ENCODE measurements around the gene ABCA1.
"Not testable (repeated sequence)": the region's sequence is repeated elsewhere in the genome, so short reads cannot be mapped to it uniquely, and the experiment has no call there.

ABCA1 gene

GRCh38 chr9:104868303-104868686 is 59.7 kb downstream of the ABCA1 start:
- Histone ChIP-seq H3K27me3 (ENCODE audit: insufficient read depth, low read length) (no peaks in the 10 kb centered on the region), H3K27ac (ENCODE audit: low read depth, low read length) (no peak overlapping the region), H3K36me3 (ENCODE audit: insufficient read depth, low read length) (no peaks in the 10 kb centered on the region), H3K4me1 (ENCODE audit: insufficient read depth, low read length) (peaks cover 40% of the 10 kb centered on the region), H3K9ac (ENCODE audit: low read depth, low read length) (no peak overlapping the region), H3K4me3 (ENCODE audit: low read length) (no peak overlapping the region), H3K9me3 (ENCODE audit: insufficient read depth, low read depth, low read length) (no peaks in the 10 kb centered on the region)
- 87% methylated on average over 8 of the region's 8 CpGs for WGBS

- H3K27me3 ChIP-seq (ENCODE audit: insufficient read depth, low read length) = no peaks in the 10 kb centered on the region
Observed at GRCh38 chr9:104866191-104866590, 61.8 kb downstream of the ABCA1 start.

GRCh38 chr9:104864675-104865104 is 63.3 kb downstream of the ABCA1 start:
- Histone ChIP-seq H3K27ac (ENCODE audit: low read depth, low read length) (no peak overlapping the region), H3K9me3 (ENCODE audit: insufficient read depth, low read depth, low read length) (no peaks in the 10 kb centered on the region), H3K9ac (ENCODE audit: low read depth, low read length) (no peak overlapping the region), H3K4me1 (ENCODE audit: insufficient read depth, low read length) (peaks cover 46% of the 10 kb centered on the region), H3K4me3 (ENCODE audit: low read length) (no peak overlapping the region), H3K36me3 (ENCODE audit: insufficient read depth, low read length) (no peaks in the 10 kb centered on the region), H3K27me3 (ENCODE audit: insufficient read depth, low read length) (no peaks in the 10 kb centered on the region)
- 83% methylated on average over 5 of the region's 5 CpGs for WGBS

More at GRCh38 chr9:104866191-104866590, 61.8 kb downstream of the ABCA1 start:
- Histone ChIP-seq H3K9me3 (ENCODE audit: insufficient read depth, low read depth, low read length) (no peaks in the 10 kb centered on the region), H3K36me3 (ENCODE audit: insufficient read depth, low read length) (no peaks in the 10 kb centered on the region), H3K9ac (ENCODE audit: low read depth, low read length) (no peak overlapping the region), H3K4me3 (ENCODE audit: low read length) (no peak overlapping the region), H3K4me1 (ENCODE audit: insufficient read depth, low read length) (peaks cover 54% of the 10 kb centered on the region), H3K27ac (ENCODE audit: low read depth, low read length) (no peak overlapping the region)
- WGBS = 87% methylated on average over 1 of the region's 1 CpG

- Histone ChIP-seq H3K4me3 (ENCODE audit: low read length) (no peak overlapping the region), H3K36me3 (ENCODE audit: insufficient read depth, low read length) (0 out of 2 replicates have a peak, but pooled peaks cover 2% of the 10 kb centered on the region), H3K4me1 (ENCODE audit: insufficient read depth, low read length) (peaks cover 33% of the 10 kb centered on the region), H3K27me3 (ENCODE audit: insufficient read depth, low read length) (no peaks in the 10 kb centered on the region), H3K9ac (ENCODE audit: low read depth, low read length) (no peak overlapping the region), H3K27ac (ENCODE audit: low read depth, low read length) (peak overlapping the region; percentile 14; the same call in 1 of the 2 replicates), H3K9me3 (ENCODE audit: insufficient read depth, low read depth, low read length) (no peaks in the 10 kb centered on the region)
- 32% methylated on average over 4 of the region's 4 CpGs for WGBS
Observed at GRCh38 chr9:104863180-104863883, 64.6 kb downstream of the ABCA1 start.

- Histone ChIP-seq H3K27ac (ENCODE audit: low read depth, low read length) (no peak overlapping the region), H3K4me1 (ENCODE audit: insufficient read depth, low read length) (peaks cover 34% of the 10 kb centered on the region), H3K9ac (ENCODE audit: low read depth, low read length) (no peak overlapping the region), H3K4me3 (ENCODE audit: low read length) (no peak overlapping the region), H3K9me3 (ENCODE audit: insufficient read depth, low read depth, low read length) (no peaks in the 10 kb centered on the region), H3K36me3 (ENCODE audit: insufficient read depth, low read length) (0 out of 2 replicates have a peak, but pooled peaks cover 2% of the 10 kb centered on the region), H3K27me3 (ENCODE audit: insufficient read depth, low read length) (no peaks in the 10 kb centered on the region)
- 84% methylated on average over 2 of the region's 2 CpGs for WGBS
Observed at GRCh38 chr9:104861397-104861796, 66.6 kb downstream of the ABCA1 start.

- 95% methylated on average over 2 of the region's 2 CpGs for WGBS
- H3K36me3 ChIP-seq (ENCODE audit: insufficient read depth, low read length) = 0 out of 2 replicates have a peak, but pooled peaks cover 2% of the 10 kb centered on the region
- no peak overlapping the region for H3K9ac ChIP-seq (ENCODE audit: low read depth, low read length)
- no peak overlapping the region for H3K27ac ChIP-seq (ENCODE audit: low read depth, low read length)
- H3K9me3 ChIP-seq (ENCODE audit: insufficient read depth, low read depth, low read length) = no peaks in the 10 kb centered on the region
- H3K4me1 ChIP-seq (ENCODE audit: insufficient read depth, low read length) = peaks cover 38% of the 10 kb centered on the region
- no peaks in the 10 kb centered on the region for H3K27me3 ChIP-seq (ENCODE audit: insufficient read depth, low read length)
- no peak overlapping the region for H3K4me3 ChIP-seq (ENCODE audit: low read length)
Observed at GRCh38 chr9:104860263-104860662, 67.7 kb downstream of the ABCA1 start.

GRCh38 chr9:104858846-104859245 is 69.1 kb downstream of the ABCA1 start:
- Histone ChIP-seq H3K27me3 (ENCODE audit: insufficient read depth, low read length) (no peaks in the 10 kb centered on the region), H3K4me3 (ENCODE audit: low read length) (no peak overlapping the region), H3K4me1 (ENCODE audit: insufficient read depth, low read length) (peaks cover 34% of the 10 kb centered on the region), H3K36me3 (ENCODE audit: insufficient read depth, low read length) (0 out of 2 replicates have a peak, but pooled peaks cover 2% of the 10 kb centered on the region), H3K9me3 (ENCODE audit: insufficient read depth, low read depth, low read length) (no peaks in the 10 kb centered on the region), H3K27ac (ENCODE audit: low read depth, low read length) (no peak overlapping the region), H3K9ac (ENCODE audit: low read depth, low read length) (no peak overlapping the region)
- 88% methylated on average over 1 of the region's 1 CpG for WGBS

- Histone ChIP-seq H3K9me3 (ENCODE audit: insufficient read depth, low read depth, low read length) (no peaks in the 10 kb centered on the region), H3K36me3 (ENCODE audit: insufficient read depth, low read length) (0 out of 2 replicates have a peak, but pooled peaks cover 2% of the 10 kb centered on the region), H3K9ac (ENCODE audit: low read depth, low read length) (no peak overlapping the region), H3K27ac (ENCODE audit: low read depth, low read length) (no peak overlapping the region), H3K4me3 (ENCODE audit: low read length) (no peak overlapping the region), H3K27me3 (ENCODE audit: insufficient read depth, low read length) (no peaks in the 10 kb centered on the region), H3K4me1 (ENCODE audit: insufficient read depth, low read length) (peaks cover 28% of the 10 kb centered on the region)
- 92% methylated on average over 4 of the region's 4 CpGs for WGBS
Observed at GRCh38 chr9:104858271-104858670, 69.7 kb downstream of the ABCA1 start.

- H3K4me1 ChIP-seq (ENCODE audit: insufficient read depth, low read length) = 0 out of 2 replicates have a peak, but pooled peaks cover 15% of the 10 kb centered on the region
- 87% methylated on average over 5 of the region's 5 CpGs for WGBS
Observed at GRCh38 chr9:104856413-104856941, 71.5 kb downstream of the ABCA1 start.

GRCh38 chr9:104855807-104856206 is 72.1 kb downstream of the ABCA1 start:
- WGBS = 93% methylated on average over 3 of the region's 3 CpGs
- H3K4me1 ChIP-seq (ENCODE audit: insufficient read depth, low read length) = 0 out of 2 replicates have a peak, but pooled peaks cover 14% of the 10 kb centered on the region

More at GRCh38 chr9:104856413-104856941, 71.5 kb downstream of the ABCA1 start:
- no peak overlapping the region for H3K4me3 ChIP-seq (ENCODE audit: low read length)
- no peaks in the 10 kb centered on the region for H3K9me3 ChIP-seq (ENCODE audit: insufficient read depth, low read depth, low read length)
- H3K9ac ChIP-seq (ENCODE audit: low read depth, low read length) = no peak overlapping the region
- no peak overlapping the region for H3K27ac ChIP-seq (ENCODE audit: low read depth, low read length)
- H3K36me3 ChIP-seq (ENCODE audit: insufficient read depth, low read length) = 0 out of 2 replicates have a peak, but pooled peaks cover 2% of the 10 kb centered on the region
- H3K27me3 ChIP-seq (ENCODE audit: insufficient read depth, low read length) = no peaks in the 10 kb centered on the region

GRCh38 chr9:104855258-104855657 is 72.7 kb downstream of the ABCA1 start:
- not testable (repeated sequence) for H3K36me3 ChIP-seq (ENCODE audit: insufficient read depth, low read length); H3K4me3 ChIP-seq (ENCODE audit: low read length); H3K9me3 ChIP-seq (ENCODE audit: insufficient read depth, low read depth, low read length); H3K9ac ChIP-seq (ENCODE audit: low read depth, low read length); H3K27me3 ChIP-seq (ENCODE audit: insufficient read depth, low read length); H3K27ac ChIP-seq (ENCODE audit: low read depth, low read length)
- WGBS = 95% methylated on average over 7 of the region's 7 CpGs
- 0 out of 2 replicates have a peak, but pooled peaks cover 14% of the 10 kb centered on the region for H3K4me1 ChIP-seq (ENCODE audit: insufficient read depth, low read length)

More at GRCh38 chr9:104855807-104856206, 72.1 kb downstream of the ABCA1 start:
- no peak overlapping the region for H3K27ac ChIP-seq (ENCODE audit: low read depth, low read length)
- H3K9ac ChIP-seq (ENCODE audit: low read depth, low read length) = no peak overlapping the region
- no peaks in the 10 kb centered on the region for H3K27me3 ChIP-seq (ENCODE audit: insufficient read depth, low read length)
- H3K9me3 ChIP-seq (ENCODE audit: insufficient read depth, low read depth, low read length) = no peaks in the 10 kb centered on the region
- H3K36me3 ChIP-seq (ENCODE audit: insufficient read depth, low read length) = 0 out of 2 replicates have a peak, but pooled peaks cover 2% of the 10 kb centered on the region
- H3K4me3 ChIP-seq (ENCODE audit: low read length) = no peak overlapping the region
